Fibroblast of the conjunctiva (primary cell): ENCODE measurements around the gene HES1.
A peak's percentile ranks its signal among the peaks of the same experiment; 100 is the strongest.
"Not testable (repeated sequence)": the region's sequence is repeated elsewhere in the genome, so short reads cannot be mapped to it uniquely, and the experiment has no call there.

Experiments used
- DNase-seq: peaks from one replicate; pipeline ENCODE4 v3.0.0-alpha.2; 2010; ENCODE audit warnings: low read depth

HES1 gene

GRCh38 chr3:194128202-194128918 lies 7.6 kb upstream of the HES1 start:
- no peak for DNase-seq

GRCh38 chr3:194128919-194129295 lies 7.0 kb upstream of the HES1 start:
- not testable (repeated sequence) for DNase-seq

GRCh38 chr3:194129581-194130133 lies 6.3 kb upstream of the HES1 start:
- no peak for DNase-seq

GRCh38 chr3:194130188-194130587 lies 5.8 kb upstream of the HES1 start:
- no peak for DNase-seq

GRCh38 chr3:194130807-194131589 lies 5.0 kb upstream of the HES1 start:
- DNase-seq, result no peak

GRCh38 chr3:194132465-194133286 lies 3.3 kb upstream of the HES1 start:
- DNase-seq, result no peak

- DNase-seq, result no peak
Observed at GRCh38 chr3:194133661-194134230, 2.2 kb upstream of the HES1 start.

- no peak for DNase-seq
Observed at GRCh38 chr3:194134231-194134756, 1.7 kb upstream of the HES1 start.

GRCh38 chr3:194134757-194135515 lies 1.0 kb upstream of the HES1 start:
- DNase-seq, result peak; percentile 75

GRCh38 chr3:194135516-194135805 lies 487 bp upstream of the HES1 start:
- no peak for DNase-seq

GRCh38 chr3:194136519-194137007 lies 615 bp downstream of the HES1 start:
- no peak for DNase-seq

GRCh38 chr3:194137008-194137505 lies 1.1 kb downstream of the HES1 start:
- no peak for DNase-seq

GRCh38 chr3:194137506-194138474 lies 1.8 kb downstream of the HES1 start:
- no peak for DNase-seq

GRCh38 chr3:194138732-194139070 lies 2.8 kb downstream of the HES1 start:
- no peak for DNase-seq

- no peak for DNase-seq
Observed at GRCh38 chr3:194139071-194139813, 3.3 kb downstream of the HES1 start.

- no peak for DNase-seq
Observed at GRCh38 chr3:194139814-194140391, 4.0 kb downstream of the HES1 start.

- no peak for DNase-seq
Observed at GRCh38 chr3:194140520-194141414, 4.8 kb downstream of the HES1 start.
